Measurements from ENCODE around the gene HNRNPL. TPM values are rescaled to one million over a fixed set of nuclear protein-coding genes. Genes with fewer than 3 reads are reported as not detected.

Gene HNRNPL
- total and polyA plus RNA-seq, 5 donors from 2014 or later, result 66.3 to 503 (median 89.9) TPM

DNA sequence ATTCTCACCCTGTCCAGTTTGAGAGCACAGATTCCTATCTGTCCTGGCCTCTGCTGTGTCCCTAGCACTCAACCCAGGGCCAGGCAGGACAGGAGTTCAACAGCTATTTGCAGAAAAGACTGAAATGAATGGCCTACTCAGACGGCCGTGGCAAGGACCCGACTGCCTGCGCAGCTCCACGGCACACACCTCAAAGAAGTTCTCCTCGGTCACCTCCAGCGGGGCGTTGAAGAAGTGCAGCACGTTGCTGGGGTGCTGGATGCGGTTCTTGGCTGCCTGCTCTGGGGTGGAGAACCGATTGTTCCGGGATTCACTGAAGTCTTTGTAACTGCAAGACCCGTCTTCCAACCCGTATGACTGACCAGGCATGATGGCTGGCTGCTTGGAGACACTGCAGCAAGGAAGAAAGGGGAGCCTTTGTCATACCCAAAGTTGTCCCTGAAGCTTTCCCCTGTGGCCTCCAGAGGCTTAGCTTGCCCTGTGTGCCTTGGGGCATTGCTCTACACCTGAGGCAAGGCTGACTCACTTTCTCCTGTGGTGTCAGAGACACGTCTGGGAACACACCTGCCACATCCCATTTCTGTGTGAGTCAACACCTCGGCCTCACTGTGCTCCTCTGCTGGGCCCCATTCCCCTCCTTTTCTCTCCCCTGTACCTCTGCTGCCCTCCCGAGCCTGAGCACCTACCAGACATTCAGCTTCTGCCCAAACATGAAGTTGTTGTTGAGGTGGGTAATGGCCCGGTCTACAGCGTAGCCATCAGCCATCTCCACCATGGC lies 11.4 kb downstream of the HNRNPL start:
- no peaks in the 10 kb centered on the region for H3K27me3 ChIP-seq (ENCODE audit: control insufficient read depth, insufficient read depth, low read length)
- peaks cover 33% of the 10 kb centered on the region for H3K4me1 ChIP-seq (ENCODE audit: control insufficient read depth, insufficient read depth, low read length, poor library complexity, severe bottlenecking)
- no peak overlapping the region for H3K4me3 ChIP-seq (ENCODE audit: low read depth, low read length)
- ATAC-seq (ENCODE audit: low read depth in 2 of 2), result no peak
- H3K4me3 Mint-ChIP-seq, result peak overlapping the region in 2 of 4 donors; percentile 11 to 21
- DNase-seq, result no peak
- H3K9me3 Mint-ChIP-seq, result peaks cover 0 to 5% (median 0%) of the 10 kb centered on the region in 7 donors
- no peak overlapping the region for H3K27ac Mint-ChIP-seq
- H3K36me3 Mint-ChIP-seq, result peaks cover 49% of the 10 kb centered on the region
- no peaks in the 10 kb centered on the region for H3K9me3 ChIP-seq (ENCODE audit: control insufficient read depth in 2 of 2, low read length in 2 of 2)
- peaks cover 13 to 45% (median 30%) of the 10 kb centered on the region in 4 donors for H3K4me1 Mint-ChIP-seq
- H3K36me3 ChIP-seq (ENCODE audit: control insufficient read depth, insufficient read depth, low read length), result peaks cover 74% of the 10 kb centered on the region
- H3K27me3 Mint-ChIP-seq, result peaks cover 11% of the 10 kb centered on the region
- H3K27ac ChIP-seq (ENCODE audit: insufficient read depth, low read length, poor library complexity, severe bottlenecking), result no peak overlapping the region

DNA sequence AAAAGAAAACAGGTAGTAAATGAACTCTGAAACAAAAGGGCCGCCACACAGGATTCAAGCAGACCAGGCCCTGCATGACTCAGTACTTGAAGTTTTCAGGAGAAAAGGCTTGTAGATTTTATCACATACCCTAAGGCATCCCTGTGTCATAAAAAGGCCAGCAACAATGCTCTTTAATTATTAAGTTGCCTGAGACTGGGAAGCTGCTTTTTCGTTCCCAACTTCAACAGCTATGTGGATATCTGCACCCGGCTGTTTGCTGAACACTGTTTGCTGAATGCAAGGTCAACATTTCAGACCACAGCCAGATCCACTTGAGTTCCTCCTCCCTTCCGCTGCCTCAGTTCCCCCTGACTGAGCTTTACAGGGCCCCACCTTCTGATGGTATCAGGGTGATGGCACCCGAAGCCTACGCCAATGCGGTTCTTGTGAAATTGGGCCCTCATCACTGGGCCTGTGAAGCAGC lies 12.1 kb downstream of the HNRNPL start:
- no peak for ATAC-seq (ENCODE audit: low read depth in 2 of 2)
- Histone ChIP-seq H3K27me3 (ENCODE audit: control insufficient read depth, insufficient read depth, low read length) (no peaks in the 10 kb centered on the region), H3K4me1 (ENCODE audit: control insufficient read depth, insufficient read depth, low read length, poor library complexity, severe bottlenecking) (peaks cover 26% of the 10 kb centered on the region), H3K27ac (ENCODE audit: insufficient read depth, low read length, poor library complexity, severe bottlenecking) (no peak overlapping the region), H3K9me3 (ENCODE audit: control insufficient read depth in 2 of 2, low read length in 2 of 2) (no peaks in the 10 kb centered on the region), H3K36me3 (ENCODE audit: control insufficient read depth, insufficient read depth, low read length) (peaks cover 67% of the 10 kb centered on the region), H3K4me3 (ENCODE audit: low read depth, low read length) (no peak overlapping the region)
- no peak for DNase-seq
- Mint-ChIP-seq H3K36me3 (peaks cover 42% of the 10 kb centered on the region), H3K4me3 (peak overlapping the region in 1 of 4 donors; percentile 69), H3K4me1 (peaks cover 11 to 43% (median 26%) of the 10 kb centered on the region in 4 donors), H3K27me3 (peaks cover 11% of the 10 kb centered on the region), H3K27ac (no peak overlapping the region), H3K9me3 (peaks cover 0 to 4% (median 0%) of the 10 kb centered on the region in 7 donors)

DNA sequence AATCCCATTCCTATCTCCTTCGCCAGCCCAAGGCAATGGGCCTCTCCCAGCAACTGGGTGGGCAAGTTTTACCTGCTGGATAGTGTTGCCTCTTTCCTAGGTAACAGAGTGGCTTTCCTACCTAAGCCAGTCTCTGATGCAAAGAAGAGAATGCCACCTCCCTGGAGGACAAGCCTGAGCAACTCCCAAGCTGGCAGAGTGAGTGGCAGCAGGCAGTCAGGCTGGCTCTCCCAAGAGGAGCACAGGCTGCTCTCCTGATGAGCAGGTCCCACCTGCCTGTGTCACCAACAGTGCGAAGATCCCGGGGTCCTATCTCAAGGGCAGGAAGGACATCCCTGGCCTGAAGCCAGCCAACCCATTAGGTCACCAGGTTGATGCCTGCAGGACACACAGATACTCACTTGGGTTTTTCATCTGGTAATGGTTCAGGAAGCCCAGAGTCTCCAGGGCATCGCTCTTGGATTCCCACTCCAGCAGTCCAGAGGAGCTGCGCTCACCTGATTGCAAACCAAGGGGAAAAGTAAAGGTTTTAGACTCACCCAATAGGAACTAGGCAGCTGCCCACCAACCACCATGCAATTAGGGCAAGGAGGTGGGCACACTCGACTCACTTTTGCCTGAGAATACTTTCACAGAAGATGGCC lies 12.7 kb downstream of the HNRNPL start:
- ATAC-seq (ENCODE audit: low read depth in 2 of 2) (no peak), DNase-seq (no peak)
- Histone ChIP-seq H3K27me3 (ENCODE audit: control insufficient read depth, insufficient read depth, low read length) (no peaks in the 10 kb centered on the region), H3K27ac (ENCODE audit: insufficient read depth, low read length, poor library complexity, severe bottlenecking) (no peak overlapping the region), H3K9me3 (ENCODE audit: control insufficient read depth in 2 of 2, low read length in 2 of 2) (no peaks in the 10 kb centered on the region), H3K4me3 (ENCODE audit: low read depth, low read length) (no peak overlapping the region), H3K4me1 (ENCODE audit: control insufficient read depth, insufficient read depth, low read length, poor library complexity, severe bottlenecking) (peaks cover 24% of the 10 kb centered on the region), H3K36me3 (ENCODE audit: control insufficient read depth, insufficient read depth, low read length) (peaks cover 62% of the 10 kb centered on the region)
- H3K27ac Mint-ChIP-seq, result no peak overlapping the region
- H3K27me3 Mint-ChIP-seq, result peaks cover 9% of the 10 kb centered on the region
- H3K4me3 Mint-ChIP-seq, result peak overlapping the region in 2 of 4 donors; percentile 69 to 71
- H3K36me3 Mint-ChIP-seq, result peaks cover 36% of the 10 kb centered on the region
- H3K9me3 Mint-ChIP-seq, result peaks cover 0 to 4% (median 0%) of the 10 kb centered on the region in 7 donors
- H3K4me1 Mint-ChIP-seq, result peaks cover 7 to 41% (median 24%) of the 10 kb centered on the region in 4 donors

DNA sequence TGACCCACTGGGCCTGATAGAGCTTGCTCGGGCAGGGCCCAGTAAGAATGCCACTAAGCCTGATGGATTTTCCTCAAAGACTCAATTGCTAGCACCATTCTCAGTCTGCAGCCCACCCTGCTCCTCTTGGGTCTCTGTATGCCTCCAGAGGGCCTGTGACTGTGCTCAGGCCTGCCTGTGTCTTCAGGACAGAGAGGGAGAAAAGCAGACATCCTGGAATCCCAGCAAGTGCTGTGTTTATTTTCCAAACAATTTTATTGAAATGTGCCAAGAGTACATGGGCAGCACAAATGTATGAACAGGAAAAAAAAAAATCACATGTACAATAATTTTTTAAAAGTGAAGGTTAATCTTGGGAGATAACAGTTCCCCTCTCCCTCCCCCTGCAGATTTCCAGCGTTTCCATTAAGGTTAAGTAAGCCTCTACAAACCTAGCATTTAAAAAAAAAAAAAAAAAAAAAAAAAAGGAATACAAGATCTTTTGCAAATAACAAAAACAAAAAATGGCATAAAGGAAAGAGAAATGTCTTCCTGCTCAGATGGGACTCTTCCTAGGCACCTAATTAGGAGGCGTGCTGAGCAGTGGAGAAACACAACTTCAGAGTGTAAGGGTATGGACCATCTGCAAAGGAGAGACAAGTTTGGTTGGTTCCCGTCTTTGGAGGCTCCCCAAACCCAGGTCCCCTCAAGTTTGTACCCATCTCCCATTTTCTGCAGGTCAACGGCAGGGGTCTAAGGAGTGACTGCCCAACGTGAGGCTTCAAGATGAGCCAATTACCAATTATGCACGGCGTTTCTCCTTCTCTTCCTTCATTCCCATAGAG lies 13.4 kb downstream of the HNRNPL start:
- Mint-ChIP-seq H3K27ac (peak overlapping the region in 2 of 3 donors; percentile 51 to 56), H3K4me3 (peak overlapping the region in 2 of 4 donors; percentile 69 to 71), H3K27me3 (peaks cover 4% of the 10 kb centered on the region), H3K4me1 (peaks cover 7 to 39% (median 22%) of the 10 kb centered on the region in 4 donors), H3K36me3 (peaks cover 29% of the 10 kb centered on the region), H3K9me3 (peaks cover 0 to 4% (median 0%) of the 10 kb centered on the region in 7 donors)
- ATAC-seq (ENCODE audit: low read depth in 2 of 2) (no peak), DNase-seq (no peak)
- H3K4me1 ChIP-seq (ENCODE audit: control insufficient read depth, insufficient read depth, low read length, poor library complexity, severe bottlenecking), result peaks cover 19% of the 10 kb centered on the region
- no peak overlapping the region for H3K27ac ChIP-seq (ENCODE audit: insufficient read depth, low read length, poor library complexity, severe bottlenecking)
- no peaks in the 10 kb centered on the region for H3K27me3 ChIP-seq (ENCODE audit: control insufficient read depth, insufficient read depth, low read length)
- H3K4me3 ChIP-seq (ENCODE audit: low read depth, low read length), result no peak overlapping the region
- H3K36me3 ChIP-seq (ENCODE audit: control insufficient read depth, insufficient read depth, low read length), result peaks cover 57% of the 10 kb centered on the region
- no peaks in the 10 kb centered on the region for H3K9me3 ChIP-seq (ENCODE audit: control insufficient read depth in 2 of 2, low read length in 2 of 2)

GRCh38 chr19:38834590-38834989 lies 15.2 kb downstream of the HNRNPL start:
- Histone ChIP-seq H3K9me3 (ENCODE audit: control insufficient read depth in 2 of 2, low read length in 2 of 2) (no peaks in the 10 kb centered on the region), H3K36me3 (ENCODE audit: control insufficient read depth, insufficient read depth, low read length) (peaks cover 46% of the 10 kb centered on the region), H3K4me1 (ENCODE audit: control insufficient read depth, insufficient read depth, low read length, poor library complexity, severe bottlenecking) (peaks cover 19% of the 10 kb centered on the region), H3K27ac (ENCODE audit: insufficient read depth, low read length, poor library complexity, severe bottlenecking) (no peak overlapping the region), H3K4me3 (ENCODE audit: low read depth, low read length) (no peak overlapping the region), H3K27me3 (ENCODE audit: control insufficient read depth, insufficient read depth, low read length) (no peaks in the 10 kb centered on the region)
- no peak for ATAC-seq (ENCODE audit: low read depth in 2 of 2)
- Mint-ChIP-seq H3K9me3 (peaks cover 0 to 4% (median 0%) of the 10 kb centered on the region in 7 donors), H3K27ac (no peak overlapping the region), H3K4me1 (peaks cover 7 to 44% (median 24%) of the 10 kb centered on the region in 4 donors), H3K4me3 (peak overlapping the region in 2 of 4 donors; percentile 69 to 88), H3K36me3 (peaks cover 30% of the 10 kb centered on the region), H3K27me3 (no peaks in the 10 kb centered on the region)
- DNase-seq, result no peak

DNA sequence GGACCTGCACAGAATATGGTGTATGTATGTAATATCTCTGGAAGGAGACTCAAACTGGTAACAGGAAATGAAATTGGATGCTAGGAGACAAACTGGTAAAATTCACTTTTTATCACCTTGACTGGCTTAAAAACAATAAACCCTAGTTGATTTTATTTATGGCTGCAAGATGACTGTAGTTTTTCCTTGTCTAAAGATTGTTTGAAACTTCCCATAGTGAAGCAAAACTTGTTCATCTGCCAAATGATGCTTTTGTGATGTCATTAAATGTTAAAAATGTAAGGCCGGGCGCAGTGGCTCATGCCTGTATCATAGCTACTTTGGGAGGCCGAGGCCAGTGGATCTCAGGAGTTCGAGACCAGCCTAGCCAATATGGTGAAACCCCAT lies 15.7 kb downstream of the HNRNPL start:
- peak overlapping the region in 1 of 4 donors; percentile 69 for H3K4me3 Mint-ChIP-seq
- H3K4me1 Mint-ChIP-seq, result peaks cover 7 to 43% (median 24%) of the 10 kb centered on the region in 4 donors
- no peak overlapping the region for H3K27ac Mint-ChIP-seq
- H3K27me3 Mint-ChIP-seq, result no peaks in the 10 kb centered on the region
- H3K27ac ChIP-seq (ENCODE audit: insufficient read depth, low read length, poor library complexity, severe bottlenecking), result no peak overlapping the region
- no peaks in the 10 kb centered on the region for H3K27me3 ChIP-seq (ENCODE audit: control insufficient read depth, insufficient read depth, low read length)
- ATAC-seq (ENCODE audit: low read depth in 2 of 2) (no peak), DNase-seq (no peak)
- peaks cover 0 to 4% (median 0%) of the 10 kb centered on the region in 7 donors for H3K9me3 Mint-ChIP-seq
- peaks cover 41% of the 10 kb centered on the region for H3K36me3 ChIP-seq (ENCODE audit: control insufficient read depth, insufficient read depth, low read length)
- peaks cover 19% of the 10 kb centered on the region for H3K4me1 ChIP-seq (ENCODE audit: control insufficient read depth, insufficient read depth, low read length, poor library complexity, severe bottlenecking)
- H3K9me3 ChIP-seq (ENCODE audit: control insufficient read depth in 2 of 2, low read length in 2 of 2), result no peaks in the 10 kb centered on the region
- no peak overlapping the region for H3K4me3 ChIP-seq (ENCODE audit: low read depth, low read length)
- H3K36me3 Mint-ChIP-seq, result peaks cover 25% of the 10 kb centered on the region

- Histone ChIP-seq H3K9me3 (ENCODE audit: control insufficient read depth in 2 of 2, low read length in 2 of 2) (no peaks in the 10 kb centered on the region), H3K27ac (ENCODE audit: insufficient read depth, low read length, poor library complexity, severe bottlenecking) (no peak overlapping the region), H3K27me3 (ENCODE audit: control insufficient read depth, insufficient read depth, low read length) (no peaks in the 10 kb centered on the region), H3K36me3 (ENCODE audit: control insufficient read depth, insufficient read depth, low read length) (peaks cover 33% of the 10 kb centered on the region), H3K4me3 (ENCODE audit: low read depth, low read length) (no peak overlapping the region), H3K4me1 (ENCODE audit: control insufficient read depth, insufficient read depth, low read length, poor library complexity, severe bottlenecking) (peaks cover 19% of the 10 kb centered on the region)
- peaks cover 7 to 40% (median 26%) of the 10 kb centered on the region in 4 donors for H3K4me1 Mint-ChIP-seq
- no peak overlapping the region for H3K27ac Mint-ChIP-seq
- ATAC-seq (ENCODE audit: low read depth in 2 of 2) (no peak), DNase-seq (no peak)
- H3K27me3 Mint-ChIP-seq, result no peaks in the 10 kb centered on the region
- H3K9me3 Mint-ChIP-seq, result peaks cover 0 to 1% (median 0%) of the 10 kb centered on the region in 7 donors
- peaks cover 19% of the 10 kb centered on the region for H3K36me3 Mint-ChIP-seq
- peak overlapping the region in 2 of 4 donors; percentile 9 to 15 for H3K4me3 Mint-ChIP-seq
Measured at GRCh38 chr19:38833092-38833425, 16.7 kb downstream of the HNRNPL start.

Measured in CD4-positive, CD25-positive, alpha-beta regulatory T cell (primary cell).